IPS DF 4.7 (cell line): ENCODE measurements around the gene TRMT1.

ENCODE experiments used
- DNase-seq: peaks from one replicate; pipeline ENCODE4 v3.0.0-alpha.2; 2013; ENCODE audit warnings: low spot score; ENCODE audit errors: extremely low read depth

TRMT1 gene

GRCh38 chr19:13055213-13056051 lies 61.1 kb downstream of the TRMT1 start:
- no peak for DNase-seq
